OCI-LY1 (cell line): ENCODE measurements around the gene PLA2G4B.

Source experiments
- H2AFZ ChIP-seq: fragments of 200-600 bp; sonication (generic), shearing (Covaris generic); 2 replicates; pipeline ENCODE4 v1.6.0; 2014; ENCODE audit warnings: antibody characterized with exemption, mild to moderate bottlenecking, low read length
- H3F3A ChIP-seq: fragments of 200-600 bp; sonication (generic), shearing (Covaris generic); 2 replicates; pipeline ENCODE4 v1.6.0; 2014; ENCODE audit warnings: mild to moderate bottlenecking, antibody characterized with exemption, low read length, moderate library complexity; ENCODE audit not compliant: insufficient read depth
- H3K27ac ChIP-seq: fragments of 200-600 bp; sonication (generic); 2 replicates; pipeline ENCODE4 v1.5.1; 2014; ENCODE audit warnings: low read length, mixed run types, mild to moderate bottlenecking, low read depth; ENCODE audit not compliant: poor library complexity, severe bottlenecking
- H3K27me3 ChIP-seq: fragments of 200-600 bp; sonication (generic); 2 replicates; pipeline ENCODE4 v1.6.0; 2014; ENCODE audit warnings: antibody characterized with exemption, mild to moderate bottlenecking, low read length, moderate library complexity; ENCODE audit not compliant: insufficient read depth
- H3K36me3 ChIP-seq: fragments of 200-600 bp; sonication (generic); 2 replicates; pipeline ENCODE4 v1.6.1; 2014; ENCODE audit warnings: mild to moderate bottlenecking, antibody characterized with exemption, low read length, moderate library complexity, mixed read lengths; ENCODE audit not compliant: insufficient read depth
- H3K4me1 ChIP-seq: fragments of 200-600 bp; sonication (generic); 2 replicates; pipeline ENCODE4 v1.5.1; 2014; ENCODE audit warnings: mild to moderate bottlenecking, low read length, moderate library complexity; ENCODE audit not compliant: insufficient read depth, severe bottlenecking
- H3K4me2 ChIP-seq: fragments of 200-600 bp; sonication (generic), shearing (Covaris generic); 2 replicates; pipeline ENCODE4 v1.6.1; 2014; ENCODE audit warnings: low read length
- H3K4me3 ChIP-seq: fragments of 200-600 bp; sonication (generic); 2 replicates; pipeline ENCODE4 v1.5.1; 2014; ENCODE audit warnings: low read length, low read depth, mild to moderate bottlenecking, mixed read lengths; ENCODE audit not compliant: poor library complexity, severe bottlenecking
- H3K79me2 ChIP-seq: fragments of 200-600 bp; shearing (Covaris generic); 2 replicates; pipeline ENCODE4 v1.6.1; 2016; ENCODE audit warnings: mixed run types, low read length, mixed read lengths; ENCODE audit not compliant: insufficient read depth
- H3K9ac ChIP-seq: fragments of 200-600 bp; sonication (generic), shearing (Covaris generic); 2 replicates; pipeline ENCODE4 v1.6.1; 2014; ENCODE audit warnings: mild to moderate bottlenecking, low read length, mixed read lengths
- H3K9me2 ChIP-seq: fragments of 200-600 bp; sonication (generic), shearing (Covaris generic); 2 replicates; pipeline ENCODE4 v1.6.1; 2014; ENCODE audit warnings: low read depth, mild to moderate bottlenecking, low read length, mixed read lengths
- H3K9me3 ChIP-seq: fragments of 200-600 bp; shearing (Covaris generic); 2 replicates; pipeline ENCODE4 v1.6.1; 2014; ENCODE audit warnings: low read length, mixed read lengths
- H4K20me1 ChIP-seq: fragments of 200-600 bp; sonication (generic), shearing (Covaris generic); 2 replicates; pipeline ENCODE4 v1.6.0; 2016; ENCODE audit warnings: mild to moderate bottlenecking, low read length; ENCODE audit not compliant: insufficient read depth
- CTCF ChIP-seq: fragments of 200-600 bp; sonication (generic), shearing (Covaris generic); IDR thresholded peaks from 2 replicates; pipeline ENCODE4 v1.5.1; 2017; ENCODE audit warnings: mild to moderate bottlenecking, antibody characterized with exemption, low read length, moderate library complexity, mixed read lengths
- EZH2 ChIP-seq: fragments of 200-600 bp; sonication (generic), shearing (Covaris generic); IDR thresholded peaks from 2 replicates; pipeline ENCODE4 v1.8.0; 2017; ENCODE audit warnings: borderline replicate concordance, mixed run types, mild to moderate bottlenecking, antibody characterized with exemption, low read length, moderate library complexity, mixed read lengths

The PLA2G4B gene

DNA sequence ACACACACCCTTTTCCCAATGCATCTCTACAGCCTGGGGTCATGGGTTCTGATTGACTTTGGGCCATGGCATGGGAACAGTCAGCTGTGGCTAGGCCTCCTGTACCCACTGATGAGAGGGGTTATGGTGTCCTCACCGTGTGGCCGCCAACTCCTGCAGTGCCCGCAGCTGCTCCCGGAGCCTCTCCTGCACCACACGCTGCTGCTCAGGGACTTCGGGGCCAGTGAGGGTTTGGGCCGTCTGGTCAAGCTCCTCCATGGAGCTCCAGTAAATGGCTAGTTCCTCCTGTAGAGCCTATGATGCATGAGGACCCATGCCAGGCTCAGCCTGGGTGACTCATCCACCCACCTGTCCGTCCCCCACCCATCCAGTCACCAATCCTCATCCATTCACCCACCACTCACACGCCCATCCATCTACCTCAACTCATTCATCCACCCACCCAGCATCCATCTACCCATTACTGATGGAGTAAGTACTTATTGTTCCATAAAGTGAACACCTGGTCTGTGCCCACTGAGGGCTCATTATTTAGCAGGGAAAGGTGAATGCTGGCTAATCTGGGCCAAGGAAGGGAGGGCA, 33.6 kb downstream of the PLA2G4B start:
- no peak for TF ChIP-seq CTCF
- no peak for TF ChIP-seq EZH2
- no peaks in the 10 kb centered on the region for H3F3A ChIP-seq
- no peaks in the 10 kb centered on the region for H3K36me3 ChIP-seq

DNA sequence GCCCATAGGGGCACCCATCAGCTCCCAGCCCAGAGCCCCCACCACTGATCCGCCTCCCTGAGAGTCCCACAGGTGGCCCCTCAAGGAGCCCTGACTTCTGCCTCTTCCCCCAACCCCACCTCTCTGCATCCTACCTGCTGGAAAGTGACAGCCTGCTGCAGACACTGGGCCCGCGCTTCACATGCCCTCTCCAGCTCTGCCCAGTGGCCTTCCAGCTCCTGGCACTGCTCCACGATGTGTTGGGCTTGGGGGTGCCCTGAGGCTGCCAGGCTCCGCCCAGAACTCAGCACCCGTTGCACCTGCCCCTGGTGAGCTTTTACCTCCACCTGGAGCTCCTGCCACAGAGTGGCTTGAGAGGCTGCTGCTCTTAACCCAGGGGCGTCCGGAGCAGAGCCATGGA, 35.1 kb downstream of the PLA2G4B start:
- Histone ChIP-seq H3K27me3 (peaks cover 7% of the 10 kb centered on the region), H3K79me2 (no peaks in the 10 kb centered on the region), H4K20me1 (no peaks in the 10 kb centered on the region), H3K9ac (no peak overlapping the region), H3F3A (no peaks in the 10 kb centered on the region), H3K9me2 (no peaks in the 10 kb centered on the region), H3K4me2 (no peak overlapping the region), H3K4me3 (no peak overlapping the region), H3K9me3 (no peaks in the 10 kb centered on the region), H3K27ac (no peak overlapping the region), H3K36me3 (no peaks in the 10 kb centered on the region), H3K4me1 (no peaks in the 10 kb centered on the region), H2AFZ (no peak overlapping the region)
- TF ChIP-seq EZH2 (no peak), CTCF (no peak)

More for the DNA sequence above, 33.6 kb downstream of the PLA2G4B start:
- H3K9me2 ChIP-seq, result no peaks in the 10 kb centered on the region
- peaks cover under 1% of the 10 kb centered on the region; the same call in 1 of the 2 replicates for H3K27me3 ChIP-seq
- H3K27ac ChIP-seq, result no peak overlapping the region
- H3K79me2 ChIP-seq, result no peaks in the 10 kb centered on the region
- no peak overlapping the region for H3K9ac ChIP-seq
- H3K9me3 ChIP-seq, result no peaks in the 10 kb centered on the region
- no peak overlapping the region for H3K4me3 ChIP-seq
- H4K20me1 ChIP-seq, result no peaks in the 10 kb centered on the region
- H3K4me2 ChIP-seq, result no peak overlapping the region
- no peak overlapping the region for H2AFZ ChIP-seq
- no peaks in the 10 kb centered on the region for H3K4me1 ChIP-seq

DNA sequence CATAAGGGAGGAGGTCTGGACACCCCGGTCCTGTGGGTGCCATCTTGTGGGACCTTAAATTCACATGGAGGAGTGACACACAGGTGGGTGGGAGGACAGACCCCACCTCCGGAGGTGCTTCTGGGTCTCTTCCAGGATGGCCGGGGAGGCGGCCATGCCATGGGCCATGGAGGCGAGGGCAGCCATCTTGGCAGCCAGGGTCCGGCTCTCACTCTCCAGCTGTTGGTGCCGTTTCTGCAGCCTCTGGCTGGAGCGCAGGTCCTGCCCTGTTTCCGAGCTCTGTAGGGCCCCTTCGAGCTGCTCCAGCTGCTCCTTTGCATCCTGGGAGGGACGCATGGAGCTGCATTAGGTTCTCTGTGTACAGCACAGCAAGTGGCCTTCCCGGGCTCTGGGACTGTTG, 36.1 kb downstream of the PLA2G4B start:
- Histone ChIP-seq H3K9me2 (no peaks in the 10 kb centered on the region), H3K36me3 (no peaks in the 10 kb centered on the region), H3K79me2 (no peaks in the 10 kb centered on the region), H3K4me1 (no peaks in the 10 kb centered on the region), H3K27me3 (peaks cover 7% of the 10 kb centered on the region), H3K9ac (no peak overlapping the region), H3K4me2 (no peak overlapping the region), H3F3A (no peaks in the 10 kb centered on the region), H3K4me3 (no peak overlapping the region), H3K27ac (no peak overlapping the region), H3K9me3 (no peaks in the 10 kb centered on the region), H4K20me1 (no peaks in the 10 kb centered on the region), H2AFZ (no peak overlapping the region)
- no peak for TF ChIP-seq CTCF
- no peak for TF ChIP-seq EZH2
